B cell (primary cell): ENCODE data around the gene NTM. TPM values are rescaled to one million over a fixed set of nuclear protein-coding genes. Genes with fewer than 3 reads are reported as not detected.

Source experiments
- ATAC-seq: fragments of 200-7000 bp; cut with Tn5 transposase; one replicate; pipeline ENCODE4 v1.10.0; 2021; ENCODE audit warnings: low read depth, mild to moderate bottlenecking, moderate number of reproducible peaks, moderate library complexity
- CTCF ChIA-PET: fragments of 350-600 bp; sonication (Branson Sonifier 250); formaldehyde crosslinking; loops from one replicate; lab custom pipeline; 2021; ENCODE audit warnings: antibody characterized with exemption, inconsistent platforms; lab: Charles Lee
- POLR2A ChIA-PET: fragments of 350-600 bp; sonication (Branson Sonifier 250); formaldehyde crosslinking; loops from one replicate; lab custom pipeline; 2021; ENCODE audit warnings: antibody characterized with exemption; lab: Charles Lee
- DNase-seq: peaks from one replicate; pipeline ENCODE4 v3.0.0; 2013
- H2AFZ ChIP-seq: 2 replicates; pipeline ENCODE4 v1.6.1; 2012; ENCODE audit warnings: mild to moderate bottlenecking, low read depth, low read length; ENCODE audit not compliant: insufficient read depth, poor library complexity, severe bottlenecking
- H3K27ac ChIP-seq, 2 donors: 1 replicate in 1 of 2; 2 replicates in 1 of 2; pipeline ENCODE4 v1.5.1; 2012 to 2013; ENCODE audit warnings: low read length in 2 of 2, mild to moderate bottlenecking in 2 of 2, moderate library complexity in 1 of 2
- H3K27me3 ChIP-seq, 4 experiments: fragments of 200-600 bp in 1 of 4; sonication (generic) in 1 of 4; replicated peaks in 1 of 4; 1 replicate in 2 of 4; 2 replicates in 2 of 4; pipeline versions ENCODE4 v1.6.1 to v1.7.0; 2013 to 2016; ENCODE audit warnings: low read length in 3 of 4, mild to moderate bottlenecking in 2 of 4, mixed read lengths in 1 of 4, moderate library complexity in 1 of 4; ENCODE audit not compliant: insufficient read depth in 4 of 4, control insufficient read depth in 3 of 4; ENCODE audit errors: control extremely low read depth in 1 of 4
- H3K36me3 ChIP-seq, 2 experiments: replicated peaks in 1 of 2; 1 replicate in 1 of 2; 2 replicates in 1 of 2; pipeline versions ENCODE4 v1.6.1 to v1.7.1; 2013; ENCODE audit warnings: low read length in 1 of 2; ENCODE audit not compliant: insufficient read depth in 2 of 2, control insufficient read depth in 1 of 2; ENCODE audit errors: control extremely low read depth in 1 of 2, extremely low read depth in 1 of 2
- H3K4me1 ChIP-seq, 2 donors: fragments of 200-600 bp in 1 of 2; sonication (generic) in 1 of 2; 1 replicate in 1 of 2; 2 replicates in 1 of 2; pipeline versions ENCODE4 v1.5.1 to v1.6.1; 2013 to 2017; ENCODE audit warnings: low read length in 2 of 2; ENCODE audit not compliant: control insufficient read depth in 2 of 2, insufficient read depth in 2 of 2
- H3K4me2 ChIP-seq: replicated peaks from 2 replicates; pipeline ENCODE3; 2012; ENCODE audit warnings: mild to moderate bottlenecking, low read depth, low read length; ENCODE audit not compliant: poor library complexity, severe bottlenecking
- H3K4me3 ChIP-seq, 5 experiments: fragments of 200-600 bp in 1 of 5; sonication (generic) in 1 of 5; 1 replicate in 3 of 5; 2 replicates in 2 of 5; pipeline versions ENCODE4 v1.5.1 to v1.7.0; 2011 to 2016; ENCODE audit warnings: low read length in 4 of 5, mild to moderate bottlenecking in 4 of 5, low read depth in 2 of 5, control low read depth in 1 of 5, moderate library complexity in 1 of 5; ENCODE audit not compliant: insufficient read depth in 1 of 5; ENCODE audit errors: control extremely low read depth in 1 of 5, extremely low read depth in 1 of 5
- H3K79me2 ChIP-seq: fragments of 200-600 bp; sonication (generic); one replicate; pipeline ENCODE4 v1.6.0; 2016; ENCODE audit warnings: low read length; ENCODE audit not compliant: control insufficient read depth, insufficient read depth
- H3K9ac ChIP-seq: fragments of 200-600 bp; sonication (generic); 2 replicates; pipeline ENCODE4 v1.6.1; 2017; ENCODE audit warnings: mild to moderate bottlenecking, low read length, moderate library complexity
- H3K9me3 ChIP-seq, 3 donors: one replicate each; pipeline versions ENCODE4 v1.6.1 to v1.7.1; 2013; ENCODE audit warnings: low read length in 2 of 3; ENCODE audit not compliant: control insufficient read depth in 2 of 3, insufficient read depth in 1 of 3; ENCODE audit errors: control extremely low read depth in 1 of 3
- H4K20me1 ChIP-seq: 2 replicates; pipeline ENCODE4 v1.6.0; 2012; ENCODE audit warnings: mild to moderate bottlenecking, low read length; ENCODE audit not compliant: insufficient read depth, control insufficient read depth, poor library complexity, severe bottlenecking
- H3K27ac Mint-ChIP-seq: one replicate; pipeline ENCODE4 v1.8.0; 2021; ENCODE audit warnings: mixed read lengths
- H3K27me3 Mint-ChIP-seq: one replicate; pipeline ENCODE4 v1.8.0; 2021; ENCODE audit warnings: mixed read lengths
- H3K4me1 Mint-ChIP-seq: one replicate; pipeline ENCODE4 v1.8.0; 2021; ENCODE audit warnings: mixed read lengths
- H3K4me3 Mint-ChIP-seq: one replicate; pipeline ENCODE4 v1.8.0; 2021; ENCODE audit warnings: mixed read lengths
- H3K9me3 Mint-ChIP-seq: one replicate; pipeline ENCODE4 v1.8.0; 2022; ENCODE audit warnings: mixed read lengths; ENCODE audit not compliant: insufficient read depth
- EZH2 ChIP-seq: IDR thresholded peaks from 2 replicates; pipeline ENCODE4 v1.6.1; 2012; ENCODE audit warnings: borderline replicate concordance, low read depth, mild to moderate bottlenecking, moderate library complexity, low read length; ENCODE audit not compliant: insufficient read depth, poor library complexity, severe bottlenecking
- WGBS: methylation state at CpG from one replicate; pipeline ENCODE4 v1.1.5; 2013; ENCODE audit warnings: missing lambda C conversion rate; ENCODE audit not compliant: insufficient coverage; 5-methylcytosine and 5-hydroxymethylcytosine counted together
- intact Hi-C: fragments of 100-400 bp; cut with micrococcal nuclease; formaldehyde crosslinking; loops from one replicate; pipeline ENCODE4 v1.10.0; 2022
- polyA plus RNA-seq: library from polyadenylated mRNA; depleted of rRNA; stranded (reverse); fragments of >200 nt; gene quantifications from 2 replicates; pipeline ENCODE4 v1.2.3, GENCODE V29; 2012
- total RNA-seq, 2 donors: library from RNA; stranded (reverse); fragments of 120-200 nt in 1 of 2; gene quantifications; 1 replicate in 1 of 2; 2 replicates in 1 of 2; pipeline versions ENCODE4 v1.2.3 to v1.2.4, GENCODE V29; 2013 to 2022
- TF ChIP-seq, protein P1 (sequence below): fragments of 200-600 bp; IDR thresholded peaks from one replicate; pipeline ENCODE4 v1.8.0; 2022; ENCODE audit warnings: antibody characterized with exemption, mild to moderate bottlenecking

Gene NTM
- total and polyA plus RNA-seq, 2 donors (not counting 1 experiment from before 2014, with no cell fraction given), result not detected

DNA sequence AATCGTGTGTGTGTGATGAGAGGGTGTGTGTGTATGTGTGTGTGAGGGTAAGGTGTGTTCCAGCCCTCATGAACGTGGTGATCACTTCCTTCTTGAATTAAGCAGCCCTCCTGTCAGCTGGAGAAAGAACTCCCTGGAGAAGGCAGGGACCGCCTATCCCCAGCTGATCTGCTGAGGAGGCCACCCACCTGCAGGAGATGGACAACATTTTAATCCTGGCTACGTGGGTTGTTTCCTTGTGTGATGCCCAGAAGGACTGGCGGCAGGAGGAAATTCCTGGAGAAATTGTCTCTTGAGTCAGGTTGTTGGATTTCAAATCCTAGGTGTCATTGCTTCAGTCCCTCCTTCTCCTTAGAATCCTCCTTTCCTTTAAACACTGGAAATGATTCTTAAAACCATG, 878.8 kb downstream of the NTM start:
- POLR2A ChIA-PET, result no interaction called here
- H3K4me1 Mint-ChIP-seq, result no peaks in the 10 kb centered on the region

DNA sequence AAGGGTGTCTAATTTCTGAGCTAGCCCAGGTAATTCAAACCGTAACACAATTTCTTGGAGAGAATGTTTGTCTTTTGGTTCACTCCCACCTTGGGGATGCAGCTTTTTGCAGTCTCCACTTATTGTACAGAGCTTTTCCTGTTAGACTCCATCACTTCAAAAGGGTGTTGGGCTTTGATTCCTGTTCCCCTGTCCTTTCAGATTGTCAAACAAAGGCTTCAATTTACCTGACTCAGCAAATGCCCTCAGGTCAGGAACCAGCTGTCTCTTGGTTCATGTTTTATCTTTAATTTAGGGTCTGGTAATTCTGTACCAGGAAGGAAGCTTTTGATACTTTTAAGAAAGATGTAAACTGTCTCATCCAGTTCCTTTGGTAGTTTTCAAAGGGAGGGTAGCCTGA, 880.6 kb downstream of the NTM start:
- H3K9me3 ChIP-seq, result peaks cover 0 to 13% (median 0%) of the 10 kb centered on the region in 3 donors
- H3K4me1 ChIP-seq, result no peaks in the 10 kb centered on the region
- ATAC-seq (no peak), DNase-seq (no peak)
- WGBS, result 100% methylated on average over 1 of the region's 1 CpG
- H3K27ac ChIP-seq, result no peak overlapping the region
- no peak overlapping the region for H3K4me2 ChIP-seq
- no peak overlapping the region for H2AFZ ChIP-seq
- H3K36me3 ChIP-seq, result no peaks in the 10 kb centered on the region
- CTCF ChIA-PET, result no interaction called here
- H3K79me2 ChIP-seq, result no peaks in the 10 kb centered on the region
- intact Hi-C loops, result no loop called here
- H3K27me3 Mint-ChIP-seq, result no peaks in the 10 kb centered on the region
- POLR2A ChIA-PET, result no interaction called here
- no peak overlapping the region for H3K4me3 ChIP-seq
- no peaks in the 10 kb centered on the region for H4K20me1 ChIP-seq
- TF ChIP-seq, protein P1, sequence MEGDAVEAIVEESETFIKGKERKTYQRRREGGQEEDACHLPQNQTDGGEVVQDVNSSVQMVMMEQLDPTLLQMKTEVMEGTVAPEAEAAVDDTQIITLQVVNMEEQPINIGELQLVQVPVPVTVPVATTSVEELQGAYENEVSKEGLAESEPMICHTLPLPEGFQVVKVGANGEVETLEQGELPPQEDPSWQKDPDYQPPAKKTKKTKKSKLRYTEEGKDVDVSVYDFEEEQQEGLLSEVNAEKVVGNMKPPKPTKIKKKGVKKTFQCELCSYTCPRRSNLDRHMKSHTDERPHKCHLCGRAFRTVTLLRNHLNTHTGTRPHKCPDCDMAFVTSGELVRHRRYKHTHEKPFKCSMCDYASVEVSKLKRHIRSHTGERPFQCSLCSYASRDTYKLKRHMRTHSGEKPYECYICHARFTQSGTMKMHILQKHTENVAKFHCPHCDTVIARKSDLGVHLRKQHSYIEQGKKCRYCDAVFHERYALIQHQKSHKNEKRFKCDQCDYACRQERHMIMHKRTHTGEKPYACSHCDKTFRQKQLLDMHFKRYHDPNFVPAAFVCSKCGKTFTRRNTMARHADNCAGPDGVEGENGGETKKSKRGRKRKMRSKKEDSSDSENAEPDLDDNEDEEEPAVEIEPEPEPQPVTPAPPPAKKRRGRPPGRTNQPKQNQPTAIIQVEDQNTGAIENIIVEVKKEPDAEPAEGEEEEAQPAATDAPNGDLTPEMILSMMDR, result no peak
- TF ChIP-seq EZH2, result no peak
- H3K4me3 Mint-ChIP-seq, result no peak overlapping the region
- no peak overlapping the region for H3K9ac ChIP-seq
- H3K4me1 Mint-ChIP-seq, result no peaks in the 10 kb centered on the region
- H3K27ac Mint-ChIP-seq, result no peak overlapping the region
- H3K27me3 ChIP-seq, result no peaks in the 10 kb centered on the region
- no peaks in the 10 kb centered on the region for H3K9me3 Mint-ChIP-seq

More for the DNA sequence above, 878.8 kb downstream of the NTM start:
- H4K20me1 ChIP-seq, result no peaks in the 10 kb centered on the region
- H3K9me3 Mint-ChIP-seq, result no peaks in the 10 kb centered on the region
- no peaks in the 10 kb centered on the region for H3K36me3 ChIP-seq
- no peaks in the 10 kb centered on the region for H3K27me3 Mint-ChIP-seq
- CTCF ChIA-PET, result no interaction called here
- ATAC-seq, result no peak
- intact Hi-C loops, result no loop called here
- no peaks in the 10 kb centered on the region for H3K4me1 ChIP-seq
- H3K9ac ChIP-seq, result no peak overlapping the region
- DNase-seq, result no peak
- no peak overlapping the region for H3K4me3 Mint-ChIP-seq
- no peak for TF ChIP-seq EZH2
- TF ChIP-seq, protein P1, result no peak
- 69% methylated on average over 3 of the region's 5 CpGs for WGBS
- H3K27ac Mint-ChIP-seq, result no peak overlapping the region
- H2AFZ ChIP-seq, result no peak overlapping the region
- no peaks in the 10 kb centered on the region for H3K27me3 ChIP-seq
- H3K9me3 ChIP-seq, result peaks cover 0 to 17% (median 0%) of the 10 kb centered on the region in 3 donors
- H3K79me2 ChIP-seq, result no peaks in the 10 kb centered on the region
- no peak overlapping the region for H3K4me3 ChIP-seq
- H3K27ac ChIP-seq, result no peak overlapping the region
- no peak overlapping the region for H3K4me2 ChIP-seq
